Measurements from ENCODE around the gene ZDHHC24.

The ZDHHC24 gene

GRCh38 chr11:66529069-66529468, 16.8 kb downstream of the ZDHHC24 start:
- TF ChIP-seq, protein P1, sequence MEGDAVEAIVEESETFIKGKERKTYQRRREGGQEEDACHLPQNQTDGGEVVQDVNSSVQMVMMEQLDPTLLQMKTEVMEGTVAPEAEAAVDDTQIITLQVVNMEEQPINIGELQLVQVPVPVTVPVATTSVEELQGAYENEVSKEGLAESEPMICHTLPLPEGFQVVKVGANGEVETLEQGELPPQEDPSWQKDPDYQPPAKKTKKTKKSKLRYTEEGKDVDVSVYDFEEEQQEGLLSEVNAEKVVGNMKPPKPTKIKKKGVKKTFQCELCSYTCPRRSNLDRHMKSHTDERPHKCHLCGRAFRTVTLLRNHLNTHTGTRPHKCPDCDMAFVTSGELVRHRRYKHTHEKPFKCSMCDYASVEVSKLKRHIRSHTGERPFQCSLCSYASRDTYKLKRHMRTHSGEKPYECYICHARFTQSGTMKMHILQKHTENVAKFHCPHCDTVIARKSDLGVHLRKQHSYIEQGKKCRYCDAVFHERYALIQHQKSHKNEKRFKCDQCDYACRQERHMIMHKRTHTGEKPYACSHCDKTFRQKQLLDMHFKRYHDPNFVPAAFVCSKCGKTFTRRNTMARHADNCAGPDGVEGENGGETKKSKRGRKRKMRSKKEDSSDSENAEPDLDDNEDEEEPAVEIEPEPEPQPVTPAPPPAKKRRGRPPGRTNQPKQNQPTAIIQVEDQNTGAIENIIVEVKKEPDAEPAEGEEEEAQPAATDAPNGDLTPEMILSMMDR (IDR thresholded peaks at IDR 0.05; ENCODE audit: low read depth, low read length) = no peak
- in situ Hi-C loops (cut with HindIII; ENCODE audit: low sequenced_read_pairs) = no loop called here
- no peak for DNase-seq (ENCODE audit: low read depth, low spot score)
- no peak overlapping the region for H3K4me3 ChIP-seq (ENCODE audit: low read depth, low read length)

DNA sequence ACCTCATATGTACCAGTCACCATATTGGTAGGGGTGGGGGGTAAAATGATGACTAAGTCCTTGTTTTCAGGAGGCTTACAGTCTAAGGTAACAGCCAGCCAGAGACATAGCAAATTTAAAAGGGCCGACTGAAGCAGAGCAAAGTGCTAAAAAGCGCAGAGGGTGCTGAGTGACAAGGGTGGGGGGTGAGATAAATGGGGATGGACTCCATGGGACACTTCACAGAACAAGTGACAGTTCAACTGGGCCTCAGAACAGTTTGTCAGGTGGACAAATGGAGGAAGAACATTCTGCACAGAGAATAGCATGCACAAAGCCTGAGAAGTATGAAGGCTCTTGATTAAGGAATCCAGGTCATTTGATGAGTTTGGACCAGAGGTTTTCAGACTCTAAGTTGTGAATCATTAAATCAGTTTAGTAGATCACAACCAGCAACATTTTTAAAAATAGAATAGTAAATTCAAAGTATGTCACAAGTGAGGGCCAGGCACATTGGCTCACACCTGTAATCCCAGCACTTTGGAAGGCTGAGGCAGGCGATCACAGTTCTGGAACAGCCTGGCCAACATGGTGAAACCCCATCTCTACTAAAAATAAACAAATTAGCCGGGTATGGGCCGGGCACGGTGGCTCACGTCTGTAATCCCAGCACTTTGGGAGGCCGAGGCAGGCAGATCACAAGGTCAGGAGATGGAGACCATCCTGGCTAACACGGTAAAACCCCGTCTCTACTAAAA, 21.4 kb downstream of the ZDHHC24 start:
- TF ChIP-seq, protein P1 (IDR thresholded peaks at IDR 0.05; ENCODE audit: low read depth, low read length) = no peak
- no peak overlapping the region for H3K4me3 ChIP-seq (ENCODE audit: low read depth, low read length)
- in situ Hi-C loops (cut with HindIII; ENCODE audit: low sequenced_read_pairs) = no loop called here
- DNase-seq (ENCODE audit: low read depth, low spot score) = no peak

DNA sequence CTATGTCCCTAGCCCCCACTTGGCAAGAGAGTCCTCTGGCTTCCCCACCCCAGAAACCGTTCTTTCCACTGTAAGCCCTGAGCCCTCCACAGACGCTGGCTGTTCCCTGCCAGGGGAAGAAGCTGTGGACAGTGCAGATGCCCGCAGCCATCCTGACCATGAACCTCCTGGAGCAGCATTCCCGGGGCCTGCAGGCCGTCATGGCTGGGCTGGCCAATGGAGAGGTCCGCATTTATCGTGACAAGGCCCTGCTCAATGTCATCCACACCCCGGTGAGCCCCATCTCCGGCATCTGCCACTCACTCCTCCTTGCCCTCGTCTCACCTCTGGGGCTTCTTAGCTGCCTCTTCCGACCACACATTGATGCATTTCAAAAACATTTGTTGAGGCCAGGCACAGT, 22.2 kb downstream of the ZDHHC24 start:
- TF ChIP-seq, protein P1 (IDR thresholded peaks at IDR 0.05; ENCODE audit: low read depth, low read length) = no peak
- in situ Hi-C loops (cut with HindIII; ENCODE audit: low sequenced_read_pairs) = no loop called here
- H3K4me3 ChIP-seq (ENCODE audit: low read depth, low read length) = no peak overlapping the region
- no peak for DNase-seq (ENCODE audit: low read depth, low spot score)

DNA sequence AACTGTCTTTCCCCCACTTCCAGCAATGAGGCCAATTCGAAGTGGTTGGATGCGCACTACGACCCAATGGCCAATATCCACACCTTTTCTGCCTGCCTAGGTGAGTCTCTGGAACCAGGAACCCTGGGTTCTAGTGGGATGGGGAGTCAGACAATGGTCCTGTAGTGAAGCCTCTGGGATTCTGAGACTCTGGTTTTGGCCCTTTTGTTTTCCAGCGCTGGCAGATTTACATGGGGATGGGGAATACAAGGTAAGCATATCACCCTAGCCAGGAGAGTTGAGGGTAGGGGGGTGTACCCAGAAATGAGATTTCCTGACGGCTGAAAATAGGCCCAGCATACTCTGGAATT, 34.9 kb downstream of the ZDHHC24 start:
- in situ Hi-C loops (cut with HindIII; ENCODE audit: low sequenced_read_pairs) = no loop called here
- TF ChIP-seq, protein P1 (IDR thresholded peaks at IDR 0.05; ENCODE audit: low read depth, low read length) = no peak
- DNase-seq (ENCODE audit: low read depth, low spot score) = no peak
- peak overlapping the region; percentile 90 for H3K4me3 ChIP-seq (ENCODE audit: low read depth, low read length)

- TF ChIP-seq, protein P1 (IDR thresholded peaks at IDR 0.05; ENCODE audit: low read depth, low read length) = no peak
- peak within 1 kb of the TSS; percentile 90 for H3K4me3 ChIP-seq (ENCODE audit: low read depth, low read length)
- DNase-seq (ENCODE audit: low read depth, low spot score) = peak; percentile 76
- in situ Hi-C loops (cut with HindIII; ENCODE audit: low sequenced_read_pairs) = no loop called here
Observed at GRCh38 chr11:66510271-66510989, 35.4 kb downstream of the ZDHHC24 start, which contains the start of gene BBS1. TSS of gene BBS1 (plus strand) at chr11:66510635. CDS start at chr11:66510660, 25 bp downstream.

GRCh38 chr11:66509131-66509561, 36.7 kb downstream of the ZDHHC24 start:
- TF ChIP-seq, protein P1 (IDR thresholded peaks at IDR 0.05; ENCODE audit: low read depth, low read length) = no peak
- in situ Hi-C loops (cut with HindIII; ENCODE audit: low sequenced_read_pairs) = no loop called here
- no peak overlapping the region for H3K4me3 ChIP-seq (ENCODE audit: low read depth, low read length)
- no peak for DNase-seq (ENCODE audit: low read depth, low spot score)

Data from astrocyte of the spinal cord (primary cell).